Fibroblast of villous mesenchyme (primary cell): ENCODE results near the gene RAB8A. TPM values are rescaled to one million over a fixed set of nuclear protein-coding genes. Genes with fewer than 3 reads are reported as not detected.
A peak's percentile ranks its signal among the peaks of the same experiment; 100 is the strongest.

Experiments
- DNase-seq: peaks from one replicate; pipeline ENCODE4 v3.0.0-alpha.2; 2010; ENCODE audit warnings: low read depth
- H3K4me3 ChIP-seq: 2 replicates; pipeline ENCODE4 v1.5.1; 2011; ENCODE audit warnings: low read depth, mild to moderate bottlenecking, low read length
- CTCF ChIP-seq: IDR thresholded peaks from 2 replicates; pipeline ENCODE4 v1.5.1; 2012; ENCODE audit warnings: low read depth, mild to moderate bottlenecking, low read length; ENCODE audit not compliant: insufficient read depth
- total RNA-seq: library from RNA; depleted of rRNA; stranded (reverse); fragments of >200 nt; gene quantifications from 2 replicates; pipeline ENCODE4 v1.2.3, GENCODE V29; 2012

The RAB8A gene
- total RNA-seq, 1 donor = 92.0 TPM

- H3K4me3 ChIP-seq = no peak overlapping the region
- no peak for TF ChIP-seq CTCF
- no peak for DNase-seq
Observed at GRCh38 chr19:16074488-16075365, 37.0 kb upstream of the RAB8A start.

- peak overlapping the region; percentile 78 for H3K4me3 ChIP-seq
- DNase-seq = peak; percentile 57
- TF ChIP-seq CTCF = no peak
Observed at GRCh38 chr19:16075430-16076153, 36.1 kb upstream of the RAB8A start.

GRCh38 chr19:16076154-16076957, 35.3 kb upstream of the RAB8A start, which contains the start of gene TPM4:
Gene TPM4, plus strand, starts transcription at chr19:16076495. Its CDS starts 71 bp downstream, at chr19:16076566.
- DNase-seq = peak; percentile 98
- no peak for TF ChIP-seq CTCF
- peak within 1 kb of the TSS; percentile 79 for H3K4me3 ChIP-seq

- no peak for TF ChIP-seq CTCF
- no peak for DNase-seq
- H3K4me3 ChIP-seq = peak overlapping the region; percentile 79
Observed at GRCh38 chr19:16076958-16077611, 34.6 kb upstream of the RAB8A start.

GRCh38 chr19:16077984-16078758, 33.5 kb upstream of the RAB8A start:
- peak overlapping the region; percentile 79 for H3K4me3 ChIP-seq
- peak; percentile 57 for DNase-seq
- no peak for TF ChIP-seq CTCF
